ENCODE results near the gene CDC25B.
"Not testable (repeated sequence)": the region's sequence is repeated elsewhere in the genome, so short reads cannot be mapped to it uniquely, and the experiment has no call there.

Gene CDC25B

GRCh38 chr20:3839328-3839727 is 43.2 kb downstream of the CDC25B start:
- DNase-seq: no peak

GRCh38 chr20:3840201-3840600 is 44.1 kb downstream of the CDC25B start:
- DNase-seq: not testable (repeated sequence)

- DNase-seq: no peak
Measured at GRCh38 chr20:3842348-3842930, 46.3 kb downstream of the CDC25B start.

GRCh38 chr20:3843490-3843889 is 47.4 kb downstream of the CDC25B start:
- DNase-seq: no peak

GRCh38 chr20:3843990-3844619 is 48.0 kb downstream of the CDC25B start:
- not testable (repeated sequence) for DNase-seq

- no peak for DNase-seq
Measured at GRCh38 chr20:3846378-3846739, 50.2 kb downstream of the CDC25B start.

GRCh38 chr20:3846740-3847428 is 50.8 kb downstream of the CDC25B start, which contains the start of gene MAVS:
Gene MAVS, plus strand, starts transcription at chr20:3846834. Its CDS starts 7,791 bp downstream, at chr20:3854625.
- peak; percentile 92 for DNase-seq

- no peak for DNase-seq
Measured at GRCh38 chr20:3847429-3847940, 51.4 kb downstream of the CDC25B start.

GRCh38 chr20:3848565-3848964 is 52.5 kb downstream of the CDC25B start:
- DNase-seq: no peak

GRCh38 chr20:3854462-3854871 is 58.4 kb downstream of the CDC25B start:
- DNase-seq: no peak

All from right forelimb (tissue), 1 donor.